Calu3 (cell line): ENCODE data around the gene PIP4K2C. TPM values are rescaled to one million over a fixed set of nuclear protein-coding genes. Genes with fewer than 3 reads are reported as not detected.

Source experiments
- BruUV-seq: library from RNA; stranded (reverse); fragments of 400-500 nt; replicated peaks from 2 replicates; lab custom pipeline; 2021; lab: Mats Ljungman, UMichigan
- CTCF ChIA-PET: fragments of 300-600 bp; sonication (Branson Sonifier 250); formaldehyde crosslinking; loops from one replicate; lab custom pipeline; 2022; ENCODE audit warnings: antibody characterized with exemption; lab: Charles Lee
- DNase-seq: peaks from one replicate; pipeline ENCODE4 v3.0.0; 2022
- H3K27ac Mint-ChIP-seq: one replicate; pipeline ENCODE4 v1.8.0; 2022; ENCODE audit warnings: mixed read lengths; ENCODE audit not compliant: unreplicated experiment
- H3K27me3 Mint-ChIP-seq: one replicate; pipeline ENCODE4 v1.8.0; 2022; ENCODE audit warnings: mixed read lengths; ENCODE audit not compliant: unreplicated experiment
- H3K36me3 Mint-ChIP-seq: one replicate; pipeline ENCODE4 v1.8.0; 2022; ENCODE audit warnings: mild to moderate bottlenecking, moderate library complexity, mixed read lengths; ENCODE audit not compliant: insufficient read depth, unreplicated experiment
- H3K4me1 Mint-ChIP-seq: one replicate; pipeline ENCODE4 v1.8.0; 2022; ENCODE audit warnings: mild to moderate bottlenecking, low read depth, mixed read lengths; ENCODE audit not compliant: unreplicated experiment
- H3K4me3 Mint-ChIP-seq: one replicate; pipeline ENCODE4 v1.8.0; 2022; ENCODE audit warnings: mild to moderate bottlenecking, low read depth, moderate library complexity, mixed read lengths; ENCODE audit not compliant: unreplicated experiment
- H3K9me3 Mint-ChIP-seq: one replicate; pipeline ENCODE4 v1.8.0; 2022; ENCODE audit warnings: low read depth, mixed read lengths; ENCODE audit not compliant: unreplicated experiment
- intact Hi-C: fragments of 100-400 bp; cut with micrococcal nuclease; formaldehyde crosslinking; loops from one replicate; pipeline ENCODE4 v1.10.0; 2022; ENCODE audit not compliant: unreplicated experiment
- total RNA-seq: library from RNA; stranded (reverse); gene quantifications from 2 replicates; pipeline ENCODE4 v1.2.3, GENCODE V29; 2022
- TF ChIP-seq, protein P1 (sequence below): fragments of 200-600 bp; IDR thresholded peaks from one replicate; pipeline ENCODE4 v1.8.0; 2022; ENCODE audit warnings: antibody characterized with exemption; ENCODE audit not compliant: unreplicated experiment

Gene PIP4K2C
- total RNA-seq, 1 experiment from 2014 or later = 66.3 TPM

DNA sequence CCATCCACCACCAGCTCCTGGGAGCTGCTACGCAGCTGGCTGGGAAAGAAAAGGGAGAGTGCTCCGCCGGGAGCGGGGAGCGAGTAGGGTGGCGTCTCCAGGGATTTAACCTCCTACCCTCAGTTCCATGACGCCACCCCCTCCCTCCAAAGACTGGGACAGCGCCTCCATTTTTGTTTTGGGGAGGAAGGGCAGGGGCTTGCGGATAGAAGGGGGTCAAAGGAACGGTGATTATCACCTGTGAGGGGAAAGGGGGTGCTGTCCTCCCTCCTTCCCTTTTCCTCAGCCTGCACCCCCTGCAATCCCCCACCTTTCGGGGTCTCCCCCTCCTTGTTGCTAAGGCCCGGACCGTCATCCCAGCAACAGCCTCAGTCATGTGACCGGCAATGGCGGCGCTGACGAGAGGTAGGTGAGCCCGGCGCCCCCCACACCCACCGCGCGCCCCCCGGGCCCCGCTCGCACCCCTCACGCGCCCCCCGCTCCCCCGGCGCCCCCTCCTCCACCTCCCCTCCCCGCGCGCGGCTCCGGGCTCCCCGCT, 13.5 kb downstream of the PIP4K2C start, which contains the start of gene DTX3:
DTX3 (plus strand) TSS at position 371 of the 538 bp plus-strand sequence. CDS start 1,694 bp downstream, outside the sequence.
- no TSS peak for BruUV-seq
- CTCF ChIA-PET = interaction anchor here (0.9 kb wide), 1 partner anchor 21 kb away, joined by 3 read pairs; no protein-coding TSS in a partner anchor
- peaks cover 8% of the 10 kb centered on the region for H3K4me1 Mint-ChIP-seq
- peak; percentile 36 for DNase-seq
- intact Hi-C loops = no loop called here
- peak within 1 kb of the TSS; percentile 67 for H3K4me3 Mint-ChIP-seq
- H3K9me3 Mint-ChIP-seq = no peaks in the 10 kb centered on the region
- no peaks in the 10 kb centered on the region for H3K27me3 Mint-ChIP-seq
- peaks cover 29% of the 10 kb centered on the region for H3K36me3 Mint-ChIP-seq
- TF ChIP-seq, protein P1, sequence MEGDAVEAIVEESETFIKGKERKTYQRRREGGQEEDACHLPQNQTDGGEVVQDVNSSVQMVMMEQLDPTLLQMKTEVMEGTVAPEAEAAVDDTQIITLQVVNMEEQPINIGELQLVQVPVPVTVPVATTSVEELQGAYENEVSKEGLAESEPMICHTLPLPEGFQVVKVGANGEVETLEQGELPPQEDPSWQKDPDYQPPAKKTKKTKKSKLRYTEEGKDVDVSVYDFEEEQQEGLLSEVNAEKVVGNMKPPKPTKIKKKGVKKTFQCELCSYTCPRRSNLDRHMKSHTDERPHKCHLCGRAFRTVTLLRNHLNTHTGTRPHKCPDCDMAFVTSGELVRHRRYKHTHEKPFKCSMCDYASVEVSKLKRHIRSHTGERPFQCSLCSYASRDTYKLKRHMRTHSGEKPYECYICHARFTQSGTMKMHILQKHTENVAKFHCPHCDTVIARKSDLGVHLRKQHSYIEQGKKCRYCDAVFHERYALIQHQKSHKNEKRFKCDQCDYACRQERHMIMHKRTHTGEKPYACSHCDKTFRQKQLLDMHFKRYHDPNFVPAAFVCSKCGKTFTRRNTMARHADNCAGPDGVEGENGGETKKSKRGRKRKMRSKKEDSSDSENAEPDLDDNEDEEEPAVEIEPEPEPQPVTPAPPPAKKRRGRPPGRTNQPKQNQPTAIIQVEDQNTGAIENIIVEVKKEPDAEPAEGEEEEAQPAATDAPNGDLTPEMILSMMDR = no peak
- peak within 1 kb of the TSS; percentile 48 for H3K27ac Mint-ChIP-seq

DNA sequence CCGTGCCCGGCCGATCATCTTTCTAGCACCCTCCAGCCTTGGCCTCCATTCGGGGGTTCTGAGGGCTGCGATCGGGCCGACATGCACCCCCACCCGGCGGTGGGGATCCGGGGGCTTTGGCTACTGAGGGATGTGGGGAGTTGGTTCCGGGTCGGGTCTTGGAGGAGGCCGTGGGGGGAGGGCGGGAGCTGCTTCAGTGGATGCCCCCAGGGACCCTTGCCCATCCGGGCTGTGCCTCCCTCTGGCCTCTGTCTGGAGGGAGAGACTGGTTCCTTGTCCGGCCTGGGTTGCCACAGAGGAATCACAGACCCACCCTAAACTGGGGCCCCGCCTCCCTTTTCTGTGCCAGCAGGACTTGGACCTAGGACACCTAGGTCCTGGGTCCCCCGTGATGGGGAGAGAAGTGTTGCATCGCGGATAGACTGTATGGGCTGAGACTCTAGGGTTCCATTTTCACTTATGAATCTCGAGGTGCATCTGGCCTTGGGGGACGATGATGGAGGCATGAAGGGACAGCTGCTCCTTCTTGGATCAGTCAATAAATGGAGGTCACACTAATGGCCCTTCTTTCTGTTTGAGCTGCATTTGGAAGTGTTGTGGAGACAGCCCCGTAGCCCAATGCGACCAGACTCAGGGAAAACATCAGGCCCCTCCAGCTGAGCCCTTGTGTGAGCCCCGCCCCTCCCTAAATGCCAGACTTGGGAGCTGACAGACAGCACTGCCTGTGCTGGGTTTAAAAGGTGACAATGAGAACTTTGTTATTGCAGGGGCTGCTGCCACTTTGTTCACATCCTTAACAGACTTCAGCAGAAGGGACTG, 14.2 kb downstream of the PIP4K2C start:
- CTCF ChIA-PET = interaction anchor here (0.9 to 1.2 kb wide), 3 partner anchors 9 to 28 kb away, joined by 3 read pairs; partner anchors contain the start of gene B4GALNT1
- intact Hi-C loops = no loop called here
- Mint-ChIP-seq H3K27ac (peak overlapping the region; percentile 48), H3K4me3 (peak overlapping the region; percentile 67), H3K36me3 (peaks cover 23% of the 10 kb centered on the region), H3K9me3 (no peaks in the 10 kb centered on the region), H3K27me3 (peaks cover 7% of the 10 kb centered on the region), H3K4me1 (peaks cover 8% of the 10 kb centered on the region)
- TF ChIP-seq, protein P1 = no peak
- peak; percentile 42 for DNase-seq
- TSS peak; percentile 27 for BruUV-seq

DNA sequence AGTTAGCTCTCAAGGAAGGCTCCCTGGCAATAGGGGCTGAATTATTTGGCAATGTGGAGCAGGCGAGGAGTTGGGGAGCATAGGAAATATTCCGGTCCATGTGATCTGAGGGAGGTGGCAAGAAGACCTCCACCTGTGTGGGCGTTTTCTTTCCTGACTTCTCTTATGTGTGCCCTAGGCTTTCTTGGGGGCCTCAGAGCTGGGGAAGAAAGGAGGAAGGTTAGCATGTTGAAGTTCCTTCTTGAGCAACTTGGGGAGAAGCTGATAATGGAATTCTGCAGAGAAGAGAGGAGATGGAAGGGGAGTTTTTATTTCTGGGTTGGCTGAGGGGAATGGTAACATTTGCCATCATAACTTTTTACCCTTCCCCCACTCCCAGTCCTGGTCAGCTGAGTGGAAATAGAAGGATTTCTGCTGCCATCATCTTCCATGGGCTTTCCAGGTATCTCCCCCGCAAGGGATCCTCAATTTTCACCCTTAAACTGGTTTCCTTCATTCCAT, 14.9 kb downstream of the PIP4K2C start:
- H3K9me3 Mint-ChIP-seq = no peaks in the 10 kb centered on the region
- CTCF ChIA-PET = interaction anchor here (1.0 to 1.2 kb wide), 2 partner anchors 8 to 27 kb away, joined by 3 read pairs; partner anchors contain the start of gene B4GALNT1

DNA sequence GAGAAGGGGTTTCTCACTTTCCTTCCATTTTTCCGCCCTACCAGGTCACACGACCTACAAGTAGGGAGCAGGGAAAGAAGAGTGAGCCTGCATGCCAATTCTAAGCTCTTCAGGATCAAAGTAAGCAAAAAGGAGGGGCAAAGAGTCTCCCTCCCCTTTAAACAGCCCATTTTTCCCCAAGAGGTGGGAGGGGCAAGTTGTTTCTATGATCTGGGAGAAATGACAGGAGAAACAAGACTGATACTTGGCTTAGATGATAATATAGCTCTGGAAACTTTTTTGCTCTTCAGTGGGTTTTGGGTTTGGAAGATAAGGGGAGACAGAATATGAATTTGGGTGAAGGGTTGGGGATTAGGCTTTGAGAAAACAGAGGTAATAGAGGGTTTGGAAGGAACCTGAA, 15.4 kb downstream of the PIP4K2C start:
- no TSS peak for BruUV-seq
- CTCF ChIA-PET = interaction anchor here (1.0 kb wide), 1 partner anchor 8 kb away, joined by 3 read pairs; no protein-coding TSS in a partner anchor
- intact Hi-C loops = no loop called here
- TF ChIP-seq, protein P1 = no peak
- H3K4me3 Mint-ChIP-seq = no peak overlapping the region
- DNase-seq = no peak
- no peaks in the 10 kb centered on the region for H3K9me3 Mint-ChIP-seq
- H3K4me1 Mint-ChIP-seq = peaks cover 8% of the 10 kb centered on the region
- H3K27me3 Mint-ChIP-seq = peaks cover 15% of the 10 kb centered on the region
- peaks cover 23% of the 10 kb centered on the region for H3K36me3 Mint-ChIP-seq
- H3K27ac Mint-ChIP-seq = no peak overlapping the region

More for the DNA sequence above, 14.9 kb downstream of the PIP4K2C start:
- intact Hi-C loops = no loop called here
- H3K4me3 Mint-ChIP-seq = no peak overlapping the region
- H3K36me3 Mint-ChIP-seq = peaks cover 23% of the 10 kb centered on the region
- no peak overlapping the region for H3K27ac Mint-ChIP-seq
- TF ChIP-seq, protein P1 = no peak
- no TSS peak for BruUV-seq
- peaks cover 8% of the 10 kb centered on the region for H3K4me1 Mint-ChIP-seq
- no peak for DNase-seq
- H3K27me3 Mint-ChIP-seq = peaks cover 13% of the 10 kb centered on the region
